Measurements from ENCODE around the gene XPO5.

DNA sequence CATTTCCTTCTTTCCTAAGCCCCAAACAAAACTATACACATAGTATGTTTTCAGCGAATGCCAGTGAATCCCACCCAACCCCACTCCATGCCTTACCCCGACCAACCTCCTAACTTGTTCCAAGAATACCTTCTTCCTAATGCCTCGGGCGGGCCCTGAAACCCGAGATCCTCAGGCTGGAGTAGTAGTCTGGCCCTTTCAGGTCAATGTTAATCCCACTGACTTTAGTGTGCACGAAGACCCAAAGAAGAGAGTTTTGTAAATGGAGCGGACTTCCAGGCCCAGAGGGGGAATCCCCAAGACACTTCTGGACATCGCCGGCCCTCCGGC lies 59.5 kb downstream of the XPO5 start:
- TF ChIP-seq GATA2 (IDR thresholded peaks at IDR 0.05; ENCODE audit: low read depth, low read length) (no peak), GATA3 (IDR thresholded peaks at IDR 0.05; ENCODE audit: low read depth, low read length) (no peak)

All from SH-SY5Y (cell line).